ENCODE data around the gene MED20.
A peak's percentile ranks its signal among the peaks of the same experiment; 100 is the strongest.
"Not testable (repeated sequence)": the region's sequence is repeated elsewhere in the genome, so short reads cannot be mapped to it uniquely, and the experiment has no call there.

MED20 gene, protein sequence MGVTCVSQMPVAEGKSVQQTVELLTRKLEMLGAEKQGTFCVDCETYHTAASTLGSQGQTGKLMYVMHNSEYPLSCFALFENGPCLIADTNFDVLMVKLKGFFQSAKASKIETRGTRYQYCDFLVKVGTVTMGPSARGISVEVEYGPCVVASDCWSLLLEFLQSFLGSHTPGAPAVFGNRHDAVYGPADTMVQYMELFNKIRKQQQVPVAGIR

DNA sequence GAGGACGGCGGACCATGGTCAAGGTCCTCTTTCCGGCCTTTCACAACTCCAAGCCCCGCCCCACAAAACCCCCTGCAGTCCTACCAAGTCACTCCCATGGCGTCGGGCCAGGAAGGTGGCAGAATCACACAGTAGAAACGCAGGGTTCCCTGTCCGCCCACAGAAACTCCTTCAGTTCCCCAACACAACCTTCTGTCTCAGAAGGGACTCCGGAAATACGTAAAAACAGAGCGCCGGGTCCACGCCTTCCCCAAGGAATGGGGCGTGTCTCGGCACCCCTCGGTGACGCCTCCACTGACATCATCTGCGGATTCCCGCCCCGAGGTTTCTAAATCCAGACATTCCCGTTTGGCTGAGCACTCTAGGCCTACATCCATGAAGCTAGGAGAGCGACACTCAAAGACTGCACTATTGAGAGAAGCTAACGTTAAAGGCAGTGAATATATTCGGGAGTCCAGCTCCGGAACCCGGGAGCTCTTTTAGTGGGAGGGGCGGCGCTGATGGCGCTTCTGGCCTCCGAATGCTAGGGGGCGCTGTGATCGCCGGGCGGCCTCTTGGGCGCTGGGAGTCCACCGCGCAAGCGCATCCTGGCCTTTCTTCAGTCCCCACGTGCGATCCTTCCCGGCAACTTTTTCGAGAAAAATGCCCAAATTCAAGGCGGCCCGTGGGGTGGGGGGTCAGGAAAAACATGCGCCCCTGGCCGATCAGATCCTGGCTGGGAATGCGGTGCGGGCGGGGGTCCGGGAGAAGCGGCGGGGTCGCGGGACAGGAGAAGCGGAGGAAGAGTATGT lies at the start of gene MED20, which contains the start of gene BYSL:
Gene MED20, minus strand, starts transcription at position 219 of the 791 bp plus-strand sequence. Its CDS starts 121 bp downstream, at position 98.
Gene BYSL, plus strand, starts transcription at position 579 of the 791 bp plus-strand sequence. Its CDS starts 64 bp downstream, at position 643.
- peak; percentile 88 for DNase-seq

DNA sequence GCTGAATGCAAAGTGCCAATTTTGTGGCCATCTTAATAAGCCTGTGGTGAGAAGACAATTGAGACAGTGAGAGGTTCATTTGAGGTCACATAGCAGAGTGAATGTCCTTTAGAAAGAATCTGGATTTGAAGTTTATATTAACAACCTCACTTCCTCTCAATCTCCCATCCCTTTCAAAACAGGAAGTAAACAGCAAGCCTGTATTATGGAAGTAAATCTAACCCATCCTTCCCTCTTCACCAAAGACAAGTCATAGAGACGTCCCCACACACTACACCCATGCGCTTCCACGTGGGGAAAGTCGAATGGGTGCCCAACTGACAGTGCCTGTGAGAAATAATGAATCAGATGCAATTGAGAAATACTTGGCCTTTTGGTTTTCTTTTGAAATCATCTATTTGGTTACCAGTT lies 49.5 kb upstream of the MED20 start:
- DNase-seq = peak; percentile 54

DNA sequence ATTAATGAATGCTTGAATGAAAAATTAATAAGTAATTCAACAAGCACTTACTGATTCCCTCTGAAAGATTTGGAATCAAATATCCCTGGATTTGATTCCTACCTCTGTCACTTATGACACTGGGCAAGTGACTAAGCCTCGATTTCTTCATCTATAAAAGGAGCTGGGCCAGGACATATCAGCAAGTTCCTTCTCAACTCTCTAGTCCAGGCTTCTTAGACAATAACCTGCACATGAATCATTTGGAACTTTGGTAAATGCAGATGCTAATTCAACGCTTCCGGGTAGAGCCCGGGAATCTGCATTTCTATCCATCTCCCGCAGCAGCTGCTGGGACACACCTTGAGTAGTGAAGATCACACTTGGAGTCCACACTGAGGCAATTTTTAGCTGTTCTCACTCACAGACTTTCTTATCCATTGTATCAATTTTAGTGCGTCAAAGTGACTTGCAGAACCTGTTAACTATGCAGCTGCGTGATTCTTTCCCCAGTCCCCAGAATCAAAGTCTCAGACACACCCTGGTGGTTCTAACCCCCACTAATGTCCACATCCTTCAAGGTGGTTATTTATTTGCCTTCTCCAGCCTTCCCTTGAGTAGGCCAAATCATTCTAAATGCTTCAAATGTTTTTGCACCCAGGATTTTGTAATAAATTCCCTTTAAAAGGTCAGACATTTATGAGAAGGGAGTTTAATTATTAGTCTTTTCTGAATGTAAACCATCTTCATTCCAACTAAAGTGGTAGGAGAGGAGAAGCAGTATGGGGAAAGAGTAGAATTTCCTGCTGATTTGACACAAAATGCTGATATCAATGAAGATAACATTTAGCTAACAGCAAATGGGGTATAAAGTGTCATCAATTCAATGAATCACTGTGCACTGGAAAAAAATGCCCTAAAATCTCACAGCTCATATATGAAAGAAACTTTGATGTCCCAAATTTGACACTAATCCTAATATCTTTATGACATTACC lies 46.7 kb upstream of the MED20 start:
- DNase-seq = no peak

DNA sequence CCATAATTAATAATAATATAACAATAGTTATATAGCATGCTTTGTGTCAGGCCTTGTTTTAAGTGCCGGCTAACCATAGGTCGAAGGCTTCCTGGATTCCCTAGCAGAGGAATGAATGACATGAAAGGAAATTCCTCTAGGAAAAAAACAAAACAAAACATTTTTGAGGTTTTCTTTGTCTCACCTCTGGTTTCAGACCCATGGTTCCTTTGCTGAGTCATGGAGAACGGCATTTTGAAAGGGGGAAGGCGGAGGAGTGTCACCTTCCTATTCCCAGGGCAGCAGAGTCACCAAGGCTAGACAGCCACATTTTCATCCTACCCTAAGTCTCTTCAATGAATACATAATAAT lies 46.0 kb upstream of the MED20 start:
- DNase-seq = no peak

DNA sequence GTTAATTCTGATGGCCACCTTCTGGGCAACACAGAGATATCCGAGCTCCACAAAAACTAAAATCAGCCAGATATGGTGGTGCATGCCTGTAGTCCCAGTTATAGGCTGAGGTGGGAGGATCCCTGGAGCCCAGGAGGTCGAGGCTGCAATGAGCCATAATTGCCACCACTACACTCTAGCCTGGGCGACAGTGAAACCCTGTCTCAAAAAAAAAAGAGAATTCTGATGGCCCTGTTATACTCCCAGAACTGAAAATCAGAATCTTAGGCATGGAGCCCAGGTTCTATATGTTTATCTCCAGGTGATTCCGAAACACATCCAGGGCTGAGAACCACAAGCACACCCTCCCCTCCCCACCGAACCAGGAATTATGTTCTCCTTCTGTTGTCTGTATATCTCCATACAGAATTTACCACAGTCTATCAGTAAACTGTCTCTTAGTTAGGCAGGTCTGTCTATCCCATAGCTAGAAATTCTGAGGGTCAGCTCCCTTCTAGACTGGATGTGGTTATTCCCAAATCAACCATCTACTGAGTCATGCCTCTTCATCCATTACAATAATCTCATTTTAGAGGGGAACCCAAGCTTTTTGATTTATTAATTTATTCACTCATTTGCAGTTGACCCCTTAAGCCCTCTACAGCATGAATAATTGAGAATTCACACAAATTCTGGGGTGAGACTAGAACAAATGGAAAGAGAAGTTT lies 45.4 kb upstream of the MED20 start:
- DNase-seq = no peak

DNA sequence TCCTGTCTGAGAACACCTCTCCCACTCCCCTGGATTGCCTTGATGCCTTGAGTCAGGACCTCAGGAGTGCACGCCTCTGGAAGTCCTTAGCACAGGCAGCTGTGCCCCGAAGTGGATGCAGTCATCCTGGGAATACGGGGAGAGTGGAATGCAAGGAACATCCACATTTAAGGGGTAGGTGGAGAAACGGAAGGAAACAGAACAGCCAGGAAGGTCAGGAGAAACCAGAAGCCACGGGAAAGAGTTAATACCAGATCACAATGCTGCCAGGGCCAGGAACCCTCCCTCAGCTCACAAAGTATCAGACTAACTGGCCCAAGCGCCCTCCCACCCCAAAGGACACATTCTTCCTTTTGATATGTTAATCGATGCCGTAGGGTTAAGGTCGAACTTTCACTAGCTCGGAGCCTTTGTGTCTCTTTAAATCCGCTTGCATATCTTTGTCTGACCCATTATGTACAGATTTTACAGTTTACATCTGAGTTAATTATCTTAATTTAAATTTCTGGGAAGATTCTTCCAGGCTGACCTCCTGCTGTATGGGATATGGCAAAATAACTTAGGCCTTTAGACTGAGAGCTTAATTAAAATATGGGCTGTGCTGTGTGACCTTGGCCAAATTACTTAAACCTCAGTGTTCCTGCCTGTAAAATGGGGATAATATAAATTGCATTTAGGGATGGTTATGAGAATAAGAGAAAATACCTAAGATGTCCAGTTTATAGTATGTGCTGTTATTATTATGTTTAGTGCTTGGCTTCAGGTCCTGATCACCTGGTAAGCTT lies 44.7 kb upstream of the MED20 start:
- no peak for DNase-seq

DNA sequence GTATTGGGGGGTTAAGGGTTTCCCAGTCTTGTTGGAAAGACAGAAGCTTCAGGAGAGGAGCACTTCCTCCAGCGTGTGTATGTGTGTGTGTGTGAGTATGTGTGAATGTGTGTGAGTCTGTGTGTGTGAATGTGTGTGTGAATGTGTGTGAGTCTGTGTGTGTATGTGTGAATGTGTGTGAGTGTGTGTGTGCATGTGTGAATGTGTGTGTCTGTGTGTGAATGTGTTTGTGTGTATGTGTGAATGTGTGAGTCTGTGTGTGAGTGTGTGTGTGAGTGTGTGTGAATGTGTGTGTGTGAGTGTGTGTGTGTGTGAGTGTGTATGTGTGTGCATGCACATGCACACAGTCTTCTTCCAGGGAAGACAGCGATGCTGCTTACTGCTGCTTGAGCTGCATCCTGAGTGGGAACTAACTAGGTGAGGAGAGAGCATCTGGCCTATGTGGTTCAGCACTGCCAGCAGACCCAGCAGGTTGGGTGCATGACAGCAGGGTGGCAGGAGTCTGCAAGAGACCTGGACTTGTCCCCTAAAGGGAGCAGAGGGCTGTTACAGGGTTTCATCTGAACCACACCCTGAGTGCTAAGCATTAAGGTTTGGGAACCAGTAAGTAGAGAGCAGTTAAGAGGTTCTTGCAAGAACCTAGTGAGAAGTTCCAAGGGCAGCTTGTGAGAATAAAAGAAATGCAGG lies 43.4 kb upstream of the MED20 start:
- no peak for DNase-seq

DNA sequence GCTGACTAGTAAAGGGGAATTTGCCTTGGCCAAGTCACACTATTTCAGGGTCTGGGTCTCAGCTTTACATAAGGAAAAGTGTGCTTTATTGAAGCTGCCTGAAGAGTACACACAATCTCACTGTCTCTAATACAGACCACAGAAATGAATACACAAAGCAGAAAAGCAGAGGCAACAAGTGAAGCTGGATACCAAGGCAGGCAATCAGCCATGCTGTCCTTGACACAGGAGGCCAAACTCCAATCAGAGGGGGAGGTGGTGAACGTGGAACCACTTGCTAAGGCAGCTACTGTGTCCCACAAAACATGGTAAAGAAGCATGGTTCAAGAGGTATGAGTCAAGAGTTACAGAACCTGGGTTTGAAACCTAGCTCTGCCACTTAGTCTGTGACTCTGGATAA lies 42.4 kb upstream of the MED20 start:
- no peak for DNase-seq

DNA sequence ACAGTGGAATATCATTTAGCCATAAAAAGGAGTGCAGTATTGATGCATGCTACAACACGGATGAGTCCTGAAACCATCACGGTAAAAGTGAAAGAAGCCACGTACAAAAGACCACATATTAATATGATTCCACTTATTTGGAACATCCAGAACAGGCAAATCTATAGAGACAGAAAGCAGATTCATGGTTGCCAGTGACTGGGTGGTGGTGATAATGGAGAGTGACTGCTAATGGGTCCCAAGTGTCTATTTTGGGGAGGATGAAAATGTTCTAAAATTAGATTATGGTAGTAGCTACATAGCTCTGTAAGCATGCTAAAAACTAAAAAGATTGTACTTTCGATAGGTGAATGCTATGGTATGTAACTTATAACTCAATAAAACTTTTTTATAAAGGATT lies 39.1 kb upstream of the MED20 start:
- no peak for DNase-seq

DNA sequence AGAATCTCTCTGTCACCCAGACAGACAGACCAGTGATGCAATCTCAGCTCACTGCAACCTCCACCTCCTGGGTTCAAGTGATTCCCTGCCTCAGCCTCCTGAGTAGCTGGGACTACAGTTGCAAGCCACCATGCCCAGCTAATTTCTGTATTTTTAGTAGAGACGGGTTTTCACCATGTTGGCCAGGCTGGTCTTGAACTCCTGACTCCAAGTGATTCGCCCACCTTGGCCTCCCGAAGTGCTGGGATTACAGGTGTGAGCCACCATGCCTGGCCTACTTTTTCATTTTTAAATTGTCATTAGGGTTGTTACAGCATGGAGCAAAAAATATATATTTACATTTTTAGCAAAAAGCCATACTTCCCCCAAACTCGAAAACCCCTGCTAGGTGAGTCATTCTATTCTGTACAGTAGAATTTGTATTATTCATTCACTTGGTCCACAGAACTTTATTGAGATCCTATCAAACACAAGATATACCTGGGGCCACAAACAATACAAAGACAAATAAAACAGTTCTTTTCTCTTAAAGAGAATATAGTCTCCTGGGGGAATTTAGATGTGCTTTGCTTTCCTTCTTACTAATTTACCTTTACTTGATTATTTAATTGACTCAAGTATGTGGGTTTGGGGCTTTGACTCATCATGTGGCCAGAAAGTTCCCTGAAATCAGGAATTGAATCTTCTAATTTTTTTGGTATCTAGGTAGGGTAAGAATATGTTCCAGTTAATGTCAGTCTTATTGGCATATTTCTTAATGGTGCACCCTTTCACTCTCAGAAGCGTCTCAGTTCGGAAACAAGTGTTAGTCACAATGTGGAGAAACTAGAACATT lies 37.3 kb upstream of the MED20 start:
- DNase-seq = no peak

DNA sequence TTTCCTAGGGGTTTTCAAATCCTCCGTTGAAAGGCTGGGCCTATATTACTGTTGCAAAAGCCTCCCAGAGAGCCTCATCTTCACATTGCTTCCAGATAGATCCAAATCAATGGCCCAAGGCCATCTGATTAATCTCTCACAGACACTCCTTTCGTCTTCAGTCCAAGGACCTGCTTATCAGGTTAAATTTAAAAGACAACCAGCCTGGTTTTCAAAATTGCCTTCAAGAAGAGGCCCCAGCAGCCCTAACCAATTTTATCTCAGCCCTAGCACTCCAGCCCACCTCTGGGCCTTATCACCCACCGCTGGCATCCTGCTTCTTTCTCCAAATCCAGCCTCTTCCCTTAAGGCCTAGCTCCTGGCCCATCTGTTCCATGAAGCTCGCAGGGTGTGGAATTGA lies 36.2 kb upstream of the MED20 start:
- DNase-seq = no peak

DNA sequence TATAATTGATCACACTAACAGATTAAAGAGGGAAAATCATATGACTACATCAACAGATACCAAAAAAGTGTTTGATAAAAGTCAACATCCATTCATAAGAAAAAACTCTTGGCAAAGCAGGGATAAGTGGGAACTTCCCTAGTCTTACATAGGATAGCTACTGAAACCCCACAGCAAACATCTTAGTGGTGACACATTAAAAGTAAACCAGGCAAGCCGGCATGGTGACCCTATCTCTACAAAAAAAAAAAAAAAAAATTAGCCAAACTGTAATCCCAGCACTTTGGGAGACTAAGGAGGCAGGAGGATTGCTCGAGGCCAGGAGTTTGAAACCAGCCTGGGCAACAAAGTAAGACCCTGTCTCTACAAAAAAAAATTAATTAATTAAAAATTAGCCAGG lies 34.5 kb upstream of the MED20 start:
- no peak for DNase-seq

DNA sequence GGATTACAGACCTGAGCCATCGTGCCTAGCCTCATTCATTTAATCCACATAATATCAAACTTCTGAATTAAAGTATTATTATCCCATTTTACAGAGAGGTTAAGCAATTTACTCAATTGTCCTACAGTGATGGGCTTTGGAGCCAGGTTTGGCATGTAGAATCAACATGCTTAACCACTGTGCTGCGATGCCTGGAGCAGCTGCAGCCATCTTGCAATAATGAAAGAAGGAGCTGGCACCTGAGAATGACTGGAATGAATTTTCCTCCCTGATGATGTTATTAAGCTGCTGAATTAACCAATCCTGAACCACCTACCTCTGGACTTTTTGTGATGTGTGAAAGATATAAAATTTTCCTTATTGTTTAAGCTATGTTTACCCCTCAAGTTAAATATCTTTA lies 33.7 kb upstream of the MED20 start:
- no peak for DNase-seq

DNA sequence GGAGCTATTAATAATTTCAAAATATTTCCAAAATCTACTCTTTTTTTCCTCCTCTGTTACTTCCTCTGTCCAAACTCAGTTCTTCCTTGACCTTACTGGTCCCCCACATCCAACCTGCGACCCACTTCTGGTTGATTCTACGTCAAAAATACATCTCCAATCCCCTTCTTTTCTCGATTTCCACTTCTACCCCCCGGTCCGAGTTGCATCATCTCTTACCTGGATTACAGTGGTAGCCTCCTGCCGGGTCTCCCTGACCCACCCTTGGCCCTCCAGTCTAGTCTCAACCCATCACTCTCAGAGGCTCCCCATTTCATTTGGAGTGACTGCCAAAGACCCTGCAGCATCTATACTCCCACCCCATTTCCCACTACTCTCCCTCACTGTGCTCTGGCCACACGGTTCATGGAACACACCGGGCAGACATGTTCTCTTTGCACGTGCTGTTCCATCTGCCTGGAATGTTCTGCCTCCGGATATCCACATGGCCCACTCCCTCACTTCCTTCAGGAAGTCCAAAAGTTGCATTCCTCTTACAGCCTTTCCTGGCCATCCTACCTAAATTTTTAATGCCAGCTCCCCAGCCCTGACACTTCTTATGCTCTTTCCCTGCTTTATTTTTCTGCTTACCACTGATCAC lies 26.8 kb upstream of the MED20 start:
- DNase-seq = no peak

DNA sequence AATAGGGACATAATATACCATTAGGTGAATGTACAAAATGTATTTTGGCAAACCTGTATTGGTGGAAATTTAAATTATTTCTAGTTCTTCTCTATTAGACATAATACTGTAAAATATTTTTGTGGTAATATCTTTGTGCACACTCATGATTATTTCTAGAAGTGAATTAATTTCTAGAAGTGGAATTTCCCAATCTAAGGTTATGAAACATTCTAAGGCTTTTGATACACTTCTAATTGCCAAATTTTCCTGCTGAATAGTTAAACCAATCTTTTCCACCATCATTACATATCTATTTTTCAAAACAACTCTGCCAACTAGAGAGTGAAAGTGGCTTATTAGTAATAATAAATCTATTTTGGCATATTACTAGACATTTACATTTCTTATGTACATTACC lies 22.5 kb upstream of the MED20 start:
- DNase-seq = no peak

DNA sequence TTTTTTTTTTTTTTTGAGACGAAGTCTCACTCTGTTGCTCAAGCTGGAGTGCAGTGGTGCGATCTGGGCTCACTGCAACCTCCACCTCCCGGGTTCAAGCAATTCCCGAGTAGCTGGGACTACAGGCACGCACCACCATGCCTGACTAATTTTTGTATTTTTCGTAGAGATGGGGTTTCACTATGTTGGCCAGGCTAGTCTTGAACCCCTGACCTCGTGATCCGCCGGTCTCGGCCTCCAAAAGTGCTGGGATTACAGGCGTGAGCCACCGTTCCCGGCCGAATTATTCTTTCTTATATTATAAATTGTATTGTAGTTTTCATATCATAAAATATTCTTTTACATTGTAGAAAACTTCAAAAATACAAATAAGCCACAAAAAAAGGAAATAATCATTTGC lies 21.9 kb upstream of the MED20 start:
- DNase-seq = not testable (repeated sequence)

DNA sequence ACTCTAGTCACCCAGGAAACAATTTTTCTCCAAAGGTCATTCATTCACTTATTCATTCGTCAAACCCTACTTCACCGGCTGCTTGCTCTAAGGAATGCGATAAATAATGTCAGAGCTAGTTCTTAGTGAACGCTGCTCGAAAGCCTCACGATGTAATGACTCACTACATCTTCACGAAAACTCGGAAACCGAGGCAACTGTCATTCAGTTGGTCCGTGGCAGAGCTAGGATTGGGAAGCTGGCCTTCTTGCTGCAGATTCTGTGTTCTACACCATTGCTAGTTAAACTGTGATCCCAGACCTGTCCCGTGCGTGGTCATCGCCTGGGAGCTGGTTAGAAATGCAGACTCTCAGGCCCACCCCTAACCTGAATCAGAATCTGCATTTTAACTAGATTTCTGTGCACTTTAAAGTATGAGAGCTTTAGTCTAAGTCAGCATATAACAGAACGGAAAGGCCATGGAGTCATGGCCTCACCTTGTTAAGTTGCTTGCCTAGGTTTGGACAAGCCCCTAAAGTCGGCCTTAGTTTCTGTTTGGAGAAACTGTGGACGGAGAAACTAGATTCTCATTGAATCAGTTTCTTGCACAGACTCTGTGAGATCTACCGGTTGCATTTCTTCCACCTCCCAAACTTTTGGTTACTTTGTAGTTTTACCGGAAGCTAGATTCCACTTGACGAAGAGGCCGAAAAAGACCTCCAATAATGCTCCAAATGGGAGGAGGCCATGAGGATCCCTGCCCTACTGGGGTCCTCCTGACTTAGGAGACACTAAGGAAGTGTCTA lies 21.3 kb upstream of the MED20 start:
- DNase-seq = no peak

DNA sequence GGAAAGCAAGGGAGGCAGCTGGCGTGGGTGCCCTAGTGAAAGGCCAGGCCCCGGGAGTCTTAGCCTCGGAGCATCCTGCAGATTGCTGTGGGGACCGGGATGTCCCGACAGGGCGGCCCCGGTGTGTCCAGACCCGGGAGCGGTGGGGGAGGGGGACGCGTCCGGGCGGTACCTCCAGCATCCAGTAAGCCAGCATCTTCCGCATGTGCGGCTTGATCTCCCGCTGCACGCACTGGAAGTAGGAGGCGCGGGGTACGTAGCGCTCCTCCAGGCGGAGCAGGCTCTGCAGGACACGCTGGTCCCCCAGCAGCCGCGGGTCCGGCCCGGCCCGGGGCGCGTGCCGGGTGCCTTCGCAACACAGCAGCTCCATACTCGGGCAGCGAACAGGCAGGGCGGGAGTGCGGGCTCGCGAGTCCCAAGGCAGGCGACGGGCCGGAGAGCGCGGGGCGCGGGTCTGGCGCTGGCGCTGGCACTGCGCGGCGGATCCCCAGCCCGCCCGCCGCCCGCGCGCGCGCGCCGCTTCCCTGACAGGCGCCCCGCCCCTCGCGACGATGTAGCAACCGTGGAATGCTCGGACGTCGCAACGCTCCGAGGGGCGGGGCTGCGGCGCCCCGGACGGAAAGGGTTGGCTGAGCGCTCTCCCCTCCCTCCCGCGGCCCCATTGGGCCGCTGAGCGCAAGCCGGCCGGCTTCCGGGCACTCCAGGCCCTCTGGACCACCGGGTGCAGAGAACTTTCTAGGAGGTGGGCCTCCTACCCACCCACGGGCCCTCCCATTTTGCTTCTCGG lies 20.5 kb upstream of the MED20 start, which contains the start of gene CCND3:
Gene CCND3, minus strand, starts transcription at position 529 of the 787 bp plus-strand sequence. Its CDS starts 159 bp downstream, at position 370.
- peak; percentile 85 for DNase-seq

Measured in NK-92 treated with Interleukin-12 subunit alpha and Interleukin-12 subunit beta, amount 100 ng/mL, for 24 hours (cell line).